GM19035 (cell line): ENCODE results near the gene GRM2.
"Not testable (repeated sequence)": the region's sequence is repeated elsewhere in the genome, so short reads cannot be mapped to it uniquely, and the experiment has no call there.

Experiments used
- ATAC-seq: cut with Tn5 transposase; IDR thresholded peaks from one replicate; pipeline ENCODE4 v1.9.1; 2021; ENCODE audit not compliant: unreplicated experiment

The GRM2 gene

GRCh38 chr3:51721062-51721745 is 14.3 kb downstream of the GRM2 start:
- ATAC-seq, result no peak

GRCh38 chr3:51722362-51722761 is 15.5 kb downstream of the GRM2 start:
- ATAC-seq, result no peak

- no peak for ATAC-seq
Observed at GRCh38 chr3:51727500-51727899, 20.6 kb downstream of the GRM2 start.

- ATAC-seq, result no peak
Observed at GRCh38 chr3:51729042-51729633, 22.3 kb downstream of the GRM2 start.

- ATAC-seq, result no peak
Observed at GRCh38 chr3:51733859-51734571, 27.1 kb downstream of the GRM2 start.

GRCh38 chr3:51734572-51734907 is 27.7 kb downstream of the GRM2 start:
- ATAC-seq, result no peak

GRCh38 chr3:51735039-51735438 is 28.2 kb downstream of the GRM2 start:
- no peak for ATAC-seq

GRCh38 chr3:51735950-51736349 is 29.1 kb downstream of the GRM2 start:
- ATAC-seq, result no peak

- no peak for ATAC-seq
Observed at GRCh38 chr3:51739110-51739509, 32.2 kb downstream of the GRM2 start.

- not testable (repeated sequence) for ATAC-seq
Observed at GRCh38 chr3:51742320-51742719, 35.5 kb downstream of the GRM2 start.

GRCh38 chr3:51742978-51743377 is 36.1 kb downstream of the GRM2 start:
- ATAC-seq, result not testable (repeated sequence)

GRCh38 chr3:51747840-51748239 is 41.0 kb downstream of the GRM2 start:
- no peak for ATAC-seq

GRCh38 chr3:51748327-51748726 is 41.5 kb downstream of the GRM2 start:
- ATAC-seq, result no peak

GRCh38 chr3:51750878-51751277 is 44.0 kb downstream of the GRM2 start:
- no peak for ATAC-seq

- ATAC-seq, result no peak
Observed at GRCh38 chr3:51751287-51751686, 44.4 kb downstream of the GRM2 start.

GRCh38 chr3:51753763-51754750 is 47.2 kb downstream of the GRM2 start:
- not testable (repeated sequence) for ATAC-seq

- ATAC-seq, result no peak
Observed at GRCh38 chr3:51759203-51759602, 52.3 kb downstream of the GRM2 start.
